HG03045 (cell line): ENCODE results near the gene ATG16L1.

Source experiments
- ATAC-seq: cut with Tn5 transposase; IDR thresholded peaks from one replicate; pipeline ENCODE4 v1.9.1; 2021; ENCODE audit warnings: mild to moderate bottlenecking, moderate library complexity; ENCODE audit not compliant: unreplicated experiment

ATG16L1 gene

GRCh38 chr2:233288663-233289062, 37.2 kb downstream of the ATG16L1 start:
- ATAC-seq: no peak

GRCh38 chr2:233289648-233290047, 38.2 kb downstream of the ATG16L1 start:
- no peak for ATAC-seq

- ATAC-seq: no peak
These were observed 38.8 kb downstream of the ATG16L1 start for GRCh38 chr2:233290051-233290845.

- ATAC-seq: no peak
These were observed 44.4 kb downstream of the ATG16L1 start for GRCh38 chr2:233295891-233296290.

GRCh38 chr2:233297076-233297475, 45.6 kb downstream of the ATG16L1 start:
- ATAC-seq: no peak

- no peak for ATAC-seq
These were observed 48.9 kb downstream of the ATG16L1 start for GRCh38 chr2:233300401-233300800.

GRCh38 chr2:233301248-233301647, 49.8 kb downstream of the ATG16L1 start:
- ATAC-seq: no peak

- ATAC-seq: no peak
These were observed 50.3 kb downstream of the ATG16L1 start for GRCh38 chr2:233301811-233302210.

- no peak for ATAC-seq
These were observed 51.8 kb downstream of the ATG16L1 start for GRCh38 chr2:233303252-233303651.

- ATAC-seq: no peak
These were observed 56.1 kb downstream of the ATG16L1 start, which contains the start of gene SAG for GRCh38 chr2:233307565-233307964. Gene SAG (plus strand): TSS chr2:233307816. CDS start chr2:233309190, 1,374 bp downstream.

GRCh38 chr2:233311241-233311926, 59.9 kb downstream of the ATG16L1 start:
- no peak for ATAC-seq

- no peak for ATAC-seq
These were observed 61.4 kb downstream of the ATG16L1 start for GRCh38 chr2:233312874-233313273.

- ATAC-seq: no peak
These were observed 62.9 kb downstream of the ATG16L1 start for GRCh38 chr2:233314180-233314925.

GRCh38 chr2:233317196-233317943, 65.9 kb downstream of the ATG16L1 start:
- ATAC-seq: no peak

- ATAC-seq: no peak
These were observed 67.8 kb downstream of the ATG16L1 start for GRCh38 chr2:233319256-233319655.

GRCh38 chr2:233320470-233320869, 69.0 kb downstream of the ATG16L1 start:
- ATAC-seq: no peak

- no peak for ATAC-seq
These were observed 69.7 kb downstream of the ATG16L1 start for GRCh38 chr2:233321166-233321565.

- no peak for ATAC-seq
These were observed 72.4 kb downstream of the ATG16L1 start for GRCh38 chr2:233323851-233324250.

GRCh38 chr2:233325256-233325655, 73.8 kb downstream of the ATG16L1 start:
- ATAC-seq: no peak

GRCh38 chr2:233325814-233326213, 74.3 kb downstream of the ATG16L1 start:
- no peak for ATAC-seq

GRCh38 chr2:233326500-233326899, 75.0 kb downstream of the ATG16L1 start:
- ATAC-seq: no peak
